Measurements from ENCODE around the gene EEFSEC.

EEFSEC gene

DNA sequence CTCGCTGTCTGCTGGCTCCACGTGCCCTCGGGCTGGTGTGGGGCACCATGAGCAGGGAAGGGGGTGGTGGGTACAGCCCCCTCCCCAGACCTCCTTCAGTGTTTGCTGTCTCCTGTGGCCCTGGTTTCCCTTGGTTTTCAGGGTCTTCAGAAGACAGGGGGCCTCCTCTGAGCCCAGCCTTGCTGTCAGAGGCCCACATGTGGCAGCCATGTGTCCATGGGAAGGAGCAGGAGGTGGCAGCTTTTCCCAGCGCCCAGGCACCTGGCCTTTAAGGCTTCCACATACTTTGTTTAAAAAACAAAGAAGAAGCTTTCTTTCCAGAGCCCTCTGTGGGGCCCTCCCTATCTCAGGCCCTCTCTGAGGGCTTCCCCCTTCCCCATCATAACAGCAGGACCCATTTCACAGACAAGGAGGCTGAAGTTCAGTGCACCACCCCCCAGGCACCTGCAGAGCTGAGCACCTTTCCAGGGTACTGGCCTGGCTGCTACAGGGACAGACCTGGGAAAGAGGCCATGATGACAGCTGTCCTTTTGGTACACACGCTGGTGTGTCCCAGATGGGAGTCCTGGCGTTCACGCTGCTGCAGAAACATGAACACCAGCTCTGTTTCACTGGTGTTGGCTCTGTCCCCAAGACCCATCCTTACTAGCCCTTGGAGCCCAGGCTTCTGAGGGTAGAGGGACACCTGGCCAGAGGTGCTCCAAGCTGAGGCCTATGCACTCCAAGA lies 239.7 kb downstream of the EEFSEC start:
- no peak for TF ChIP-seq MYC (IDR thresholded peaks at IDR 0.05; ENCODE audit: low read depth, low read length)
- TF ChIP-seq POLR2A (IDR thresholded peaks at IDR 0.05; ENCODE audit: extremely low read depth, insufficient read length): no peak
- TF ChIP-seq, protein P1, sequence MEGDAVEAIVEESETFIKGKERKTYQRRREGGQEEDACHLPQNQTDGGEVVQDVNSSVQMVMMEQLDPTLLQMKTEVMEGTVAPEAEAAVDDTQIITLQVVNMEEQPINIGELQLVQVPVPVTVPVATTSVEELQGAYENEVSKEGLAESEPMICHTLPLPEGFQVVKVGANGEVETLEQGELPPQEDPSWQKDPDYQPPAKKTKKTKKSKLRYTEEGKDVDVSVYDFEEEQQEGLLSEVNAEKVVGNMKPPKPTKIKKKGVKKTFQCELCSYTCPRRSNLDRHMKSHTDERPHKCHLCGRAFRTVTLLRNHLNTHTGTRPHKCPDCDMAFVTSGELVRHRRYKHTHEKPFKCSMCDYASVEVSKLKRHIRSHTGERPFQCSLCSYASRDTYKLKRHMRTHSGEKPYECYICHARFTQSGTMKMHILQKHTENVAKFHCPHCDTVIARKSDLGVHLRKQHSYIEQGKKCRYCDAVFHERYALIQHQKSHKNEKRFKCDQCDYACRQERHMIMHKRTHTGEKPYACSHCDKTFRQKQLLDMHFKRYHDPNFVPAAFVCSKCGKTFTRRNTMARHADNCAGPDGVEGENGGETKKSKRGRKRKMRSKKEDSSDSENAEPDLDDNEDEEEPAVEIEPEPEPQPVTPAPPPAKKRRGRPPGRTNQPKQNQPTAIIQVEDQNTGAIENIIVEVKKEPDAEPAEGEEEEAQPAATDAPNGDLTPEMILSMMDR (IDR thresholded peaks at IDR 0.05; ENCODE audit: low read depth, low read length): no peak
- TF ChIP-seq, protein P2, sequence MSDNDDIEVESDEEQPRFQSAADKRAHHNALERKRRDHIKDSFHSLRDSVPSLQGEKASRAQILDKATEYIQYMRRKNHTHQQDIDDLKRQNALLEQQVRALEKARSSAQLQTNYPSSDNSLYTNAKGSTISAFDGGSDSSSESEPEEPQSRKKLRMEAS (IDR thresholded peaks at IDR 0.05; ENCODE audit: low read depth, low read length): no peak
- no peak overlapping the region for H3K4me3 ChIP-seq (ENCODE audit: low read depth, low read length)
- no peak for DNase-seq (ENCODE audit: low read depth)

DNA sequence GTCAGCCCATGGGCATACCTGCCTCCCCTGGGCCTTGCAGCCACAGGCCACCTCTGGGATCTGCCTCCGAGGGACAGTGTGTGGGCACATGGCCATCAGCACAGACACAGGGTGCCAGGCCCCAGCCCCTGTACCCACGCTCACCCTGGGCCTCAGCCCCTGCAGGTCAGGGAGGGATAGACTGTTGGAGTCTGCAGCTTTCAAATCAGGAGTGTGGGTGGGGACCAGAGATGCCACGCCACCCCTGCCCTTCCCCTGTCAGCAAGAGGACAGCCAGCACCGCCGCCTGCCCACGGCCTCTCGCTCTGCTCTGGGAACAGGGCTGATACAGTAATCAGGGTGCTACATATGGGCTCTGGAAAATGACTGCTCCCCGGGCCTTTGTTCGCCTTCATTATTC lies 240.8 kb downstream of the EEFSEC start:
- no peak for DNase-seq (ENCODE audit: low read depth)
- TF ChIP-seq, protein P1 (IDR thresholded peaks at IDR 0.05; ENCODE audit: low read depth, low read length): no peak
- TF ChIP-seq, protein P2 (IDR thresholded peaks at IDR 0.05; ENCODE audit: low read depth, low read length): no peak
- TF ChIP-seq MYC (IDR thresholded peaks at IDR 0.05; ENCODE audit: low read depth, low read length) (no peak), POLR2A (IDR thresholded peaks at IDR 0.05; ENCODE audit: extremely low read depth, insufficient read length) (no peak)

DNA sequence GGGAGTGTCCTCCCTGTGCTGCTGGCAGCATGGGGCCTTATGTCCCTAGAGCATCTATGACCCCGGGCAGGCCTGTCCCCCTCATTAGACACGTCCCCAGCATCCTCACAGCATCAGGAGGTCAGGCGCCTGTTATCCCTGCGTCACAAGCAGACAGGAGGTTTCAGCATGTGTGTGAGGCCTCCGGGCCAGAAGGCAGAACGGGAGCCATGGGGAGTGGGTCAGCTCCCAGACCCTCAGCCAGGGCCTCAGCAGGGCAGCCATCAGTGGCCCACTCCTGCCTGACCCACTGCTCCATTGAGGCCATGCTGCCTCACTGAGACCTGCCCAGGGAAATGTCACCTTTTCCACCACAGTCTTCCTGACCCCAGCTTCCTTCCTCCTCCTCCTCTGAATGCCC lies 241.8 kb downstream of the EEFSEC start:
- TF ChIP-seq, protein P2 (IDR thresholded peaks at IDR 0.05; ENCODE audit: low read depth, low read length): no peak
- TF ChIP-seq POLR2A (IDR thresholded peaks at IDR 0.05; ENCODE audit: extremely low read depth, insufficient read length): no peak
- no peak for TF ChIP-seq MYC (IDR thresholded peaks at IDR 0.05; ENCODE audit: low read depth, low read length)
- TF ChIP-seq, protein P1 (IDR thresholded peaks at IDR 0.05; ENCODE audit: low read depth, low read length): no peak
- H3K4me3 ChIP-seq (ENCODE audit: low read depth, low read length): no peak overlapping the region
- no peak for DNase-seq (ENCODE audit: low read depth)

More for the DNA sequence above, 240.8 kb downstream of the EEFSEC start:
- no peak overlapping the region for H3K4me3 ChIP-seq (ENCODE audit: low read depth, low read length)

DNA sequence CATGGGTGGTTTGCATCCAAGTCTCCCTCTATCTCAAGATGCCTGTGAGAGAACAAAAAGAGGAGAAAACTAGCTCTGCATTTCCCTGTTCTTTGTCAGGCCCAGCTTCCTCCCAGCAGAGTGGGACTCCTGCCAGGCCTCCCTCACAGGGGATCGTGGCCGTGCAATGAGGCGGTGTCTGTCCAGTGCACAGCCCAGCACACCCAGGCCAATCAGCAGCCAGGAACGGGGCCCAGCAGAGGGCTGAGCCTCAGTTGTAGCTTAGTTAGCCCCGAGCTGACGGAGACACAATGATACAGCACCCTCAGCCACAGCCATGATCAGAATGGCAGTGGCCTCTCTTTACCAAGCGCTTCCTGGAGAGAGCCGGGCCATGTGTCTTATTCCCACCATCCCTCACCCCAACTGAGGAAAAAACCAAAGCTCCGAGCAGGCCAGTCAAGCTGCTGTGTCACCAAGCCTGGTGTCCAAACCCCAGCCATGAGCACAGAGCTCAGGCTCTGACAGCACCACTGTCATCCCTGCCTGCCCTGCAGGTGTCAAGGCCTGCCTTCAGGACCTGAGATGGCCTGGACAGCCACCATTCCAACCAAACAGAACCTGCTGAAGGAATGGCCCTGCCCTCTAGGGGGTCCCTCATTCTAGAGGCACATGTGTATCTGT lies 242.3 kb downstream of the EEFSEC start:
- no peak for DNase-seq (ENCODE audit: low read depth)
- TF ChIP-seq MYC (IDR thresholded peaks at IDR 0.05; ENCODE audit: low read depth, low read length) (no peak), POLR2A (IDR thresholded peaks at IDR 0.05; ENCODE audit: extremely low read depth, insufficient read length) (no peak)
- H3K4me3 ChIP-seq (ENCODE audit: low read depth, low read length): no peak overlapping the region

DNA sequence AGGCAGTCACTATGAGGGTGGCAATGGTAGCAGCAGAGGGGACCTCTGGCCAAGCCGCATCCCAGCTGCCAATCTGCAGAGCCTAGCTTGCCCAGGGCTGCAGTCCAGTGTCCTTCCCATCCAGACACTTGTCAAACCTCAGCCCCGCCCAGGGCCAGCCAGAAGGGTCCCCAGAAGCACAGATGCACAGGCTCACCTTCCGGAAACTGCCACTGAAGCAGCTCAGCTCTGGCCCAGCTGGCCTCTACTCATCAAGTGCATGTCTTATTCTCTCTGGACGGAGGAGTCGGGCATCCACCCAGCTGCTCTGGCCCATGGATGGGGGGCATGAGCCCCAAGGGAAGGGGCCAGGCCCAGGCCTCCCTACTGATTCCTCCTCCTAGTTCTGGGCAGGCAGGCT lies 244.2 kb downstream of the EEFSEC start:
- TF ChIP-seq MYC (IDR thresholded peaks at IDR 0.05; ENCODE audit: low read depth, low read length) (no peak), POLR2A (IDR thresholded peaks at IDR 0.05; ENCODE audit: extremely low read depth, insufficient read length) (no peak)
- TF ChIP-seq, protein P2 (IDR thresholded peaks at IDR 0.05; ENCODE audit: low read depth, low read length): no peak
- TF ChIP-seq, protein P1 (IDR thresholded peaks at IDR 0.05; ENCODE audit: low read depth, low read length): no peak
- no peak for DNase-seq (ENCODE audit: low read depth)
- no peak overlapping the region for H3K4me3 ChIP-seq (ENCODE audit: low read depth, low read length)

DNA sequence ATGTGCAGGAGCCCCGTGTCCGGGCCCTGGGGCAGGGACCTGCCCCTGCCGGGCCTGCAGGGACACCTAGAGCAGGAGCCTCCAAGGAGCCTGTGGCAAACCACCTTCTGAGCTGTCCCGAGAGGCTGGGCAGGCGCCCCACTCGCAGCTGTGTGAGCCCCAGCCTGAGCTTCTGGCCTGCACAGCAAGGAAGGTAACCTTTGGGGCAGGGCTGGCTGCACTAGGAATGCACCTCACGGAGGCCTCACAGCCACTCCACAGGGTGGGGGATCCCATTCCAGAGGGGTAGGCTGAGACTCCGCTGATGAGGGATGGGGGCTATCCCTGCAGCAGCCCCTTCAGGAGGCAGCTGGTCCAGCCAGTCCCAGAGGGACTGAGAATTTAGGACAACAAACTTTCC lies 245.3 kb downstream of the EEFSEC start:
- no peak for DNase-seq (ENCODE audit: low read depth)
- TF ChIP-seq MYC (IDR thresholded peaks at IDR 0.05; ENCODE audit: low read depth, low read length) (no peak), POLR2A (IDR thresholded peaks at IDR 0.05; ENCODE audit: extremely low read depth, insufficient read length) (no peak)
- TF ChIP-seq, protein P1 (IDR thresholded peaks at IDR 0.05; ENCODE audit: low read depth, low read length): no peak
- no peak overlapping the region for H3K4me3 ChIP-seq (ENCODE audit: low read depth, low read length)

Measured in NB4 (cell line).